OCI-LY1 (cell line): Measurements from ENCODE around the gene AHSG.

Experiments
- H2AFZ ChIP-seq: fragments of 200-600 bp; sonication (generic), shearing (Covaris generic); 2 replicates; pipeline ENCODE4 v1.6.0; 2014; ENCODE audit warnings: antibody characterized with exemption, mild to moderate bottlenecking, low read length
- H3F3A ChIP-seq: fragments of 200-600 bp; sonication (generic), shearing (Covaris generic); 2 replicates; pipeline ENCODE4 v1.6.0; 2014; ENCODE audit warnings: mild to moderate bottlenecking, antibody characterized with exemption, low read length, moderate library complexity; ENCODE audit not compliant: insufficient read depth
- H3K27ac ChIP-seq: fragments of 200-600 bp; sonication (generic); 2 replicates; pipeline ENCODE4 v1.5.1; 2014; ENCODE audit warnings: low read length, mixed run types, mild to moderate bottlenecking, low read depth; ENCODE audit not compliant: poor library complexity, severe bottlenecking
- H3K27me3 ChIP-seq: fragments of 200-600 bp; sonication (generic); 2 replicates; pipeline ENCODE4 v1.6.0; 2014; ENCODE audit warnings: antibody characterized with exemption, mild to moderate bottlenecking, low read length, moderate library complexity; ENCODE audit not compliant: insufficient read depth
- H3K36me3 ChIP-seq: fragments of 200-600 bp; sonication (generic); 2 replicates; pipeline ENCODE4 v1.6.1; 2014; ENCODE audit warnings: mild to moderate bottlenecking, antibody characterized with exemption, low read length, moderate library complexity, mixed read lengths; ENCODE audit not compliant: insufficient read depth
- H3K4me1 ChIP-seq: fragments of 200-600 bp; sonication (generic); 2 replicates; pipeline ENCODE4 v1.5.1; 2014; ENCODE audit warnings: mild to moderate bottlenecking, low read length, moderate library complexity; ENCODE audit not compliant: insufficient read depth, severe bottlenecking
- H3K4me2 ChIP-seq: fragments of 200-600 bp; sonication (generic), shearing (Covaris generic); 2 replicates; pipeline ENCODE4 v1.6.1; 2014; ENCODE audit warnings: low read length
- H3K4me3 ChIP-seq: fragments of 200-600 bp; sonication (generic); 2 replicates; pipeline ENCODE4 v1.5.1; 2014; ENCODE audit warnings: low read length, low read depth, mild to moderate bottlenecking, mixed read lengths; ENCODE audit not compliant: poor library complexity, severe bottlenecking
- H3K79me2 ChIP-seq: fragments of 200-600 bp; shearing (Covaris generic); 2 replicates; pipeline ENCODE4 v1.6.1; 2016; ENCODE audit warnings: mixed run types, low read length, mixed read lengths; ENCODE audit not compliant: insufficient read depth
- H3K9ac ChIP-seq: fragments of 200-600 bp; sonication (generic), shearing (Covaris generic); 2 replicates; pipeline ENCODE4 v1.6.1; 2014; ENCODE audit warnings: mild to moderate bottlenecking, low read length, mixed read lengths
- H3K9me2 ChIP-seq: fragments of 200-600 bp; sonication (generic), shearing (Covaris generic); 2 replicates; pipeline ENCODE4 v1.6.1; 2014; ENCODE audit warnings: low read depth, mild to moderate bottlenecking, low read length, mixed read lengths
- H3K9me3 ChIP-seq: fragments of 200-600 bp; shearing (Covaris generic); 2 replicates; pipeline ENCODE4 v1.6.1; 2014; ENCODE audit warnings: low read length, mixed read lengths
- H4K20me1 ChIP-seq: fragments of 200-600 bp; sonication (generic), shearing (Covaris generic); 2 replicates; pipeline ENCODE4 v1.6.0; 2016; ENCODE audit warnings: mild to moderate bottlenecking, low read length; ENCODE audit not compliant: insufficient read depth
- CTCF ChIP-seq: fragments of 200-600 bp; sonication (generic), shearing (Covaris generic); IDR thresholded peaks from 2 replicates; pipeline ENCODE4 v1.5.1; 2017; ENCODE audit warnings: mild to moderate bottlenecking, antibody characterized with exemption, low read length, moderate library complexity, mixed read lengths
- EZH2 ChIP-seq: fragments of 200-600 bp; sonication (generic), shearing (Covaris generic); IDR thresholded peaks from 2 replicates; pipeline ENCODE4 v1.8.0; 2017; ENCODE audit warnings: borderline replicate concordance, mixed run types, mild to moderate bottlenecking, antibody characterized with exemption, low read length, moderate library complexity, mixed read lengths

AHSG gene

GRCh38 chr3:186642014-186642413 is 29.2 kb downstream of the AHSG start:
- Histone ChIP-seq H3K27me3 (no peaks in the 10 kb centered on the region; the same call in 1 of the 2 replicates), H3K4me3 (no peak overlapping the region), H3K79me2 (no peaks in the 10 kb centered on the region), H2AFZ (no peak overlapping the region), H3K9me2 (no peaks in the 10 kb centered on the region), H3K36me3 (no peaks in the 10 kb centered on the region; the same call in 1 of the 2 replicates), H3K9ac (no peak overlapping the region), H3K4me1 (no peaks in the 10 kb centered on the region), H3K27ac (no peak overlapping the region), H3K4me2 (no peak overlapping the region), H4K20me1 (no peaks in the 10 kb centered on the region), H3F3A (no peaks in the 10 kb centered on the region), H3K9me3 (peaks cover 9% of the 10 kb centered on the region)
- TF ChIP-seq CTCF = no peak
- no peak for TF ChIP-seq EZH2

- H3K27ac ChIP-seq = no peak overlapping the region
- H4K20me1 ChIP-seq = no peaks in the 10 kb centered on the region
- no peak overlapping the region for H3K4me2 ChIP-seq
- no peaks in the 10 kb centered on the region for H3K4me1 ChIP-seq
- no peaks in the 10 kb centered on the region for H3K9me2 ChIP-seq
- no peaks in the 10 kb centered on the region; the same call in 1 of the 2 replicates for H3K27me3 ChIP-seq
- H3K4me3 ChIP-seq = no peak overlapping the region
- H3K9ac ChIP-seq = no peak overlapping the region
- no peaks in the 10 kb centered on the region for H3F3A ChIP-seq
- no peak for TF ChIP-seq EZH2
- TF ChIP-seq CTCF = no peak
- no peak overlapping the region for H2AFZ ChIP-seq
- H3K36me3 ChIP-seq = no peaks in the 10 kb centered on the region; the same call in 1 of the 2 replicates
- H3K79me2 ChIP-seq = no peaks in the 10 kb centered on the region
- peaks cover 8% of the 10 kb centered on the region for H3K9me3 ChIP-seq
These were observed 30.6 kb downstream of the AHSG start for GRCh38 chr3:186643493-186643892.

GRCh38 chr3:186644683-186645082 is 31.8 kb downstream of the AHSG start:
- Histone ChIP-seq H3K9me3 (no peaks in the 10 kb centered on the region), H3K9me2 (no peaks in the 10 kb centered on the region), H3K27me3 (no peaks in the 10 kb centered on the region), H3K27ac (no peak overlapping the region), H3F3A (no peaks in the 10 kb centered on the region), H3K4me3 (no peak overlapping the region), H3K4me2 (no peak overlapping the region), H2AFZ (no peak overlapping the region), H3K36me3 (no peaks in the 10 kb centered on the region; the same call in 1 of the 2 replicates), H3K9ac (no peak overlapping the region), H4K20me1 (no peaks in the 10 kb centered on the region), H3K79me2 (no peaks in the 10 kb centered on the region), H3K4me1 (no peaks in the 10 kb centered on the region)
- no peak for TF ChIP-seq EZH2
- no peak for TF ChIP-seq CTCF
